Measurements from ENCODE around the gene MIA. TPM values are rescaled to one million over a fixed set of nuclear protein-coding genes. Genes with fewer than 3 reads are reported as not detected.

Gene MIA
- total and polyA plus RNA-seq, 9 of the 15 experiments (the other 6 are each of a cell fraction or from before 2014, with no cell fraction given), result 0.21 TPM; not detected in 8

DNA sequence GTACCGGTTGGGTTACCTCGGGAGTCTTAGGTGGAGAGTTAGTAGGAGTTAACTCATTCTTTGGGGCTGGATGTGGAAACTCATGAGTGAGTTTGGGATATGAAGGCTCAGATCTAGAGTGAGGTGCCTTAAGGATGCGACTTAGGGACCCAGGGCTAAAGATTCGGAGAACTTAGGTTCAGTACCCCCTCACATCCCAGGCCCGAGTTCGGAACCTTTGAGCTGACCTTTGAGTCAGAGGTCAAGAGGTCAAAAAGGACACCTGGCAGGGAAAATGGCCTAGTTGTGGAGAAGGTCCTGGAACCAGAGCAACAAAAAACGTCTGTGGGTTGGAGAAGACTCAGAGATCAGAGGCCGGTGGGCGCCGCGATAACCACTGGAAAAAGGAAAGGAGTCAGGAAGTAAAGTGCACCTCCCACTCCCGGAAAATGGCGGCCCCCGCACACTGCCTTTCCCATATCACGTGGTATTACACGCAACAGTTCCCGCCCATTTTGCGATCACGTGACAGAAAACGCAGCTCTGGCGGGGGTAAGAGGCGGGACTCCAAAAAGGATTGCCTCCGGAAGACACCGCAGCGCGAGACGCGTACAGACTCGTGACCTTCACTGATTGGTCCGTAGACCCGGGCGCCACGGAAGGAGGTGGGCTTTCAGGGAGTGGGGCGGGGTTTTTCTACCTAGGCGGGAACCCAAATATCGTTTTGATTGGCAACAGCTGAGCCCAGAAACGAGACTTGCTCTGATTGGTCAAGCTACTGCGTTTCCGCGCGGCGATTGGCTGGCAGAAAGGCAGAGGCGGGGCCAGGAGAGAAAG lies 25.1 kb upstream of the MIA start, which contains the start of gene ACTMAP (continued):
- TF ChIP-seq, protein P1, sequence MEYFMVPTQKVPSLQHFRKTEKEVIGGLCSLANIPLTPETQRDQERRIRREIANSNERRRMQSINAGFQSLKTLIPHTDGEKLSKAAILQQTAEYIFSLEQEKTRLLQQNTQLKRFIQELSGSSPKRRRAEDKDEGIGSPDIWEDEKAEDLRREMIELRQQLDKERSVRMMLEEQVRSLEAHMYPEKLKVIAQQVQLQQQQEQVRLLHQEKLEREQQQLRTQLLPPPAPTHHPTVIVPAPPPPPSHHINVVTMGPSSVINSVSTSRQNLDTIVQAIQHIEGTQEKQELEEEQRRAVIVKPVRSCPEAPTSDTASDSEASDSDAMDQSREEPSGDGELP (CRISPR knock-in tag; IDR thresholded peaks at IDR 0.05; ENCODE audit: borderline replicate concordance), result peak; percentile 98
- peak; percentile 46; the same call in 1 of the 2 replicates for TF ChIP-seq HDAC2 (IDR thresholded peaks at IDR 0.05)
- peak; percentile 100 for TF ChIP-seq TOE1 (IDR thresholded peaks at IDR 0.05; ENCODE audit: borderline replicate concordance)
- TF ChIP-seq TOE1 (CRISPR knock-in tag; IDR thresholded peaks at IDR 0.05; ENCODE audit: borderline replicate concordance, low read depth), result no peak
- peak; percentile 69; the same call in 1 of the 2 replicates for TF ChIP-seq ZSCAN29 (IDR thresholded peaks at IDR 0.05)
- TF ChIP-seq USF2 (CRISPR knock-in tag; IDR thresholded peaks at IDR 0.05), result peak; percentile 97
- peak; percentile 54; the same call in 1 of the 2 replicates for TF ChIP-seq KLF13 (tag; IDR thresholded peaks at IDR 0.05; ENCODE audit: borderline replicate concordance, low read depth)
- TF ChIP-seq ZBTB26 (CRISPR knock-in tag; IDR thresholded peaks at IDR 0.05), result peak; percentile 38; the same call in 1 of the 2 replicates
- TF ChIP-seq PHF21A (IDR thresholded peaks at IDR 0.05; ENCODE audit: borderline replicate concordance, low read depth), result peak; percentile 19; the same call in 1 of the 2 replicates
- peak; percentile 91; the same call in 1 of the 2 replicates for TF ChIP-seq TCF15 (CRISPR knock-in tag; IDR thresholded peaks at IDR 0.05)
- TF ChIP-seq, protein P2, sequence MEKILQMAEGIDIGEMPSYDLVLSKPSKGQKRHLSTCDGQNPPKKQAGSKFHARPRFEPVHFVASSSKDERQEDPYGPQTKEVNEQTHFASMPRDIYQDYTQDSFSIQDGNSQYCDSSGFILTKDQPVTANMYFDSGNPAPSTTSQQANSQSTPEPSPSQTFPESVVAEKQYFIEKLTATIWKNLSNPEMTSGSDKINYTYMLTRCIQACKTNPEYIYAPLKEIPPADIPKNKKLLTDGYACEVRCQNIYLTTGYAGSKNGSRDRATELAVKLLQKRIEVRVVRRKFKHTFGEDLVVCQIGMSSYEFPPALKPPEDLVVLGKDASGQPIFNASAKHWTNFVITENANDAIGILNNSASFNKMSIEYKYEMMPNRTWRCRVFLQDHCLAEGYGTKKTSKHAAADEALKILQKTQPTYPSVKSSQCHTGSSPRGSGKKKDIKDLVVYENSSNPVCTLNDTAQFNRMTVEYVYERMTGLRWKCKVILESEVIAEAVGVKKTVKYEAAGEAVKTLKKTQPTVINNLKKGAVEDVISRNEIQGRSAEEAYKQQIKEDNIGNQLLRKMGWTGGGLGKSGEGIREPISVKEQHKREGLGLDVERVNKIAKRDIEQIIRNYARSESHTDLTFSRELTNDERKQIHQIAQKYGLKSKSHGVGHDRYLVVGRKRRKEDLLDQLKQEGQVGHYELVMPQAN (IDR thresholded peaks at IDR 0.05; ENCODE audit: borderline replicate concordance), result peak; percentile 63; the same call in 1 of the 2 replicates
- peak; percentile 30 to 57; a peak in 1 of 4 replicates for TF ChIP-seq TRIM24 (IDR thresholded peaks at IDR 0.05)
- TF ChIP-seq, protein P3, sequence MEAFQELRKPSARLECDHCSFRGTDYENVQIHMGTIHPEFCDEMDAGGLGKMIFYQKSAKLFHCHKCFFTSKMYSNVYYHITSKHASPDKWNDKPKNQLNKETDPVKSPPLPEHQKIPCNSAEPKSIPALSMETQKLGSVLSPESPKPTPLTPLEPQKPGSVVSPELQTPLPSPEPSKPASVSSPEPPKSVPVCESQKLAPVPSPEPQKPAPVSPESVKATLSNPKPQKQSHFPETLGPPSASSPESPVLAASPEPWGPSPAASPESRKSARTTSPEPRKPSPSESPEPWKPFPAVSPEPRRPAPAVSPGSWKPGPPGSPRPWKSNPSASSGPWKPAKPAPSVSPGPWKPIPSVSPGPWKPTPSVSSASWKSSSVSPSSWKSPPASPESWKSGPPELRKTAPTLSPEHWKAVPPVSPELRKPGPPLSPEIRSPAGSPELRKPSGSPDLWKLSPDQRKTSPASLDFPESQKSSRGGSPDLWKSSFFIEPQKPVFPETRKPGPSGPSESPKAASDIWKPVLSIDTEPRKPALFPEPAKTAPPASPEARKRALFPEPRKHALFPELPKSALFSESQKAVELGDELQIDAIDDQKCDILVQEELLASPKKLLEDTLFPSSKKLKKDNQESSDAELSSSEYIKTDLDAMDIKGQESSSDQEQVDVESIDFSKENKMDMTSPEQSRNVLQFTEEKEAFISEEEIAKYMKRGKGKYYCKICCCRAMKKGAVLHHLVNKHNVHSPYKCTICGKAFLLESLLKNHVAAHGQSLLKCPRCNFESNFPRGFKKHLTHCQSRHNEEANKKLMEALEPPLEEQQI (IDR thresholded peaks at IDR 0.05), result no peak
- TF ChIP-seq STAT5A (IDR thresholded peaks at IDR 0.05; ENCODE audit: borderline replicate concordance, low read length), result peak; percentile 18; the same call in 1 of the 2 replicates
- TF ChIP-seq PRPF4 (IDR thresholded peaks at IDR 0.05; ENCODE audit: insufficient read depth, low read depth, low read length, poor library complexity, severe bottlenecking), result no peak
- TF ChIP-seq, protein P4, sequence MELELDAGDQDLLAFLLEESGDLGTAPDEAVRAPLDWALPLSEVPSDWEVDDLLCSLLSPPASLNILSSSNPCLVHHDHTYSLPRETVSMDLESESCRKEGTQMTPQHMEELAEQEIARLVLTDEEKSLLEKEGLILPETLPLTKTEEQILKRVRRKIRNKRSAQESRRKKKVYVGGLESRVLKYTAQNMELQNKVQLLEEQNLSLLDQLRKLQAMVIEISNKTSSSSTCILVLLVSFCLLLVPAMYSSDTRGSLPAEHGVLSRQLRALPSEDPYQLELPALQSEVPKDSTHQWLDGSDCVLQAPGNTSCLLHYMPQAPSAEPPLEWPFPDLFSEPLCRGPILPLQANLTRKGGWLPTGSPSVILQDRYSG (tag; conservative IDR thresholded peaks at IDR 0.05; ENCODE audit: low read depth), result peak; percentile 76; the same call in 1 of the 2 replicates

All from K562 (cell line).